HepG2 (cell line): ENCODE measurements around the gene S100P. TPM values are rescaled to one million over a fixed set of nuclear protein-coding genes. Genes with fewer than 3 reads are reported as not detected.

ENCODE experiments used
- ARNT2 ChIP-seq: sonication (generic); formaldehyde crosslinking; IDR thresholded peaks from 2 replicates; pipeline ENCODE4 v1.8.0; 2022; ENCODE audit warnings: mild to moderate bottlenecking, low read depth, missing genetic modification reagents, moderate library complexity
- BORCS8-MEF2B ChIP-seq: sonication (generic); formaldehyde crosslinking; IDR thresholded peaks from 2 replicates; pipeline ENCODE4 v1.8.0; 2022; ENCODE audit warnings: mild to moderate bottlenecking, missing genetic modification reagents
- CCDC6 ChIP-seq: sonication (generic); formaldehyde crosslinking; IDR thresholded peaks from 2 replicates; pipeline ENCODE4 v1.8.1; 2022; ENCODE audit warnings: mild to moderate bottlenecking, missing genetic modification reagents, moderate library complexity
- CREM ChIP-seq, 2 experiments: sonication (generic) in 1 of 2; formaldehyde crosslinking in 1 of 2; IDR thresholded peaks; 2 replicates each; pipeline versions ENCODE4 v1.4.0 to v1.6.1; 2016 to 2020; ENCODE audit warnings: antibody characterized with exemption in 1 of 2, mild to moderate bottlenecking in 1 of 2, missing genetic modification reagents in 1 of 2
- HOXA9 ChIP-seq: sonication (generic); formaldehyde crosslinking; IDR thresholded peaks from 2 replicates; pipeline ENCODE4 v1.8.1; 2022; ENCODE audit warnings: missing genetic modification reagents, mild to moderate bottlenecking, moderate library complexity, borderline replicate concordance
- MTF2 ChIP-seq: sonication (generic); formaldehyde crosslinking; IDR thresholded peaks from 2 replicates; pipeline ENCODE4 v1.5.0; 2020; ENCODE audit warnings: missing genetic modification reagents, borderline replicate concordance
- NFATC3 ChIP-seq: sonication (generic); formaldehyde crosslinking; IDR thresholded peaks from 2 replicates; pipeline ENCODE4 v1.5.1; 2020; ENCODE audit warnings: mild to moderate bottlenecking, missing genetic modification reagents
- NFE2L1 ChIP-seq: sonication (generic); formaldehyde crosslinking; IDR thresholded peaks from 2 replicates; pipeline ENCODE4 v1.4.0; 2020; ENCODE audit warnings: missing genetic modification reagents, mild to moderate bottlenecking, borderline replicate concordance
- NR2F1 ChIP-seq, 2 experiments: fragments of 450-650 bp in 1 of 2; formaldehyde crosslinking in 1 of 2; IDR thresholded peaks; 2 replicates each; pipeline versions ENCODE4 v1.5.0 to v1.6.1; 2016 to 2020; ENCODE audit warnings: mild to moderate bottlenecking in 1 of 2, missing compliant biosample characterization in 1 of 2, missing genetic modification reagents in 1 of 2, moderate library complexity in 1 of 2
- PRPF4 ChIP-seq: fragments of 200-400 bp; formaldehyde crosslinking; IDR thresholded peaks from 2 replicates; pipeline ENCODE4 v1.6.1; 2016; ENCODE audit warnings: low read length, low read depth; ENCODE audit not compliant: poor library complexity, severe bottlenecking
- SAFB2 ChIP-seq: sonication (generic); formaldehyde crosslinking; IDR thresholded peaks from 2 replicates; pipeline ENCODE4 v1.5.1; 2020; ENCODE audit warnings: missing genetic modification reagents, low read depth, mild to moderate bottlenecking, borderline replicate concordance
- SCMH1 ChIP-seq: sonication (generic); formaldehyde crosslinking; IDR thresholded peaks from 2 replicates; pipeline ENCODE4 v1.9.0; 2021; ENCODE audit warnings: missing genetic modification reagents, mild to moderate bottlenecking, borderline replicate concordance
- SMAD9 ChIP-seq: sonication (generic); formaldehyde crosslinking; IDR thresholded peaks from 2 replicates; pipeline ENCODE4 v1.5.1; 2020; ENCODE audit warnings: mild to moderate bottlenecking, missing genetic modification reagents
- SMARCE1 ChIP-seq: fragments of 450-650 bp; IDR thresholded peaks from 2 replicates; pipeline ENCODE4 v1.6.1; 2017; ENCODE audit warnings: borderline replicate concordance
- U2AF1 ChIP-seq: fragments of 200-400 bp; formaldehyde crosslinking; optimal IDR thresholded peaks from 2 replicates; pipeline ENCODE3; 2017; ENCODE audit warnings: mild to moderate bottlenecking, low read depth, low read length
- ZBTB7A ChIP-seq: sonication (generic); formaldehyde crosslinking; IDR thresholded peaks from 2 replicates; pipeline ENCODE4 v1.8.0; 2022; ENCODE audit warnings: mild to moderate bottlenecking, missing genetic modification reagents
- ZNF232 ChIP-seq: sonication (generic); formaldehyde crosslinking; IDR thresholded peaks from 2 replicates; pipeline ENCODE4 v1.4.0; 2020; ENCODE audit warnings: missing genetic modification reagents, borderline replicate concordance
- ZNF510 ChIP-seq: sonication (generic); formaldehyde crosslinking; IDR thresholded peaks from 2 replicates; pipeline ENCODE4 v1.4.0; 2020; ENCODE audit warnings: low read depth, mild to moderate bottlenecking, missing genetic modification reagents
- ZNF598 ChIP-seq: sonication (generic); formaldehyde crosslinking; IDR thresholded peaks from 2 replicates; pipeline ENCODE4 v1.5.1; 2020; ENCODE audit warnings: mild to moderate bottlenecking, missing genetic modification reagents, borderline replicate concordance
- ZNF713 ChIP-seq: sonication (generic); formaldehyde crosslinking; IDR thresholded peaks from 2 replicates; pipeline ENCODE4 v1.4.0; 2020; ENCODE audit warnings: mild to moderate bottlenecking, missing genetic modification reagents
- ZNF761 ChIP-seq: sonication (generic); formaldehyde crosslinking; conservative IDR thresholded peaks from 2 replicates; pipeline ENCODE4 v1.4.0; 2020; ENCODE audit warnings: mild to moderate bottlenecking, missing genetic modification reagents
- polyA plus RNA-seq, 8 experiments: library from polyadenylated mRNA; depleted of rRNA in 3 of 8; stranded (reverse) in 7 of 8; unstranded in 1 of 8; fragments of >200 nt; fragmentation: Illumina TruSeq in 4 of 8; extraction: Trizol in 4 of 8; gene quantifications; 2 replicates each; pipeline versions ENCODE4 v1.2.1 to v1.2.3, GENCODE V29; 2011 to 2016; ENCODE audit warnings: low read depth in 4 of 8, missing spikeins in 1 of 8, mixed read lengths in 1 of 8; ENCODE audit not compliant: insufficient read depth in 1 of 8
- total RNA-seq, 5 experiments: library from RNA; depleted of rRNA; stranded (reverse); fragments of >200 nt; fragmentation: Illumina TruSeq; extraction: Trizol; gene quantifications; 2 replicates each; pipeline ENCODE4 v1.2.3, GENCODE V29; 2016; ENCODE audit warnings: low read depth in 1 of 5
- TF ChIP-seq, protein P1 (sequence below): sonication (generic); formaldehyde crosslinking; IDR thresholded peaks from 2 replicates; pipeline ENCODE4 v1.5.0; 2020; ENCODE audit warnings: missing genetic modification reagents
- TF ChIP-seq, protein P2 (sequence below): sonication (generic); formaldehyde crosslinking; IDR thresholded peaks from 2 replicates; pipeline ENCODE4 v1.8.0; 2022; ENCODE audit warnings: missing genetic modification reagents, mild to moderate bottlenecking, moderate library complexity, borderline replicate concordance
- TF ChIP-seq, protein P3 (sequence below): sonication (generic); formaldehyde crosslinking; IDR thresholded peaks from 2 replicates; pipeline ENCODE4 v1.4.0; 2020; ENCODE audit warnings: missing genetic modification reagents

The S100P gene
- total and polyA plus RNA-seq, 2 of the 13 experiments (the other 11 are each of a cell fraction or from before 2014, with no cell fraction given): 278 to 1,649 TPM

- TF ChIP-seq, protein P1, sequence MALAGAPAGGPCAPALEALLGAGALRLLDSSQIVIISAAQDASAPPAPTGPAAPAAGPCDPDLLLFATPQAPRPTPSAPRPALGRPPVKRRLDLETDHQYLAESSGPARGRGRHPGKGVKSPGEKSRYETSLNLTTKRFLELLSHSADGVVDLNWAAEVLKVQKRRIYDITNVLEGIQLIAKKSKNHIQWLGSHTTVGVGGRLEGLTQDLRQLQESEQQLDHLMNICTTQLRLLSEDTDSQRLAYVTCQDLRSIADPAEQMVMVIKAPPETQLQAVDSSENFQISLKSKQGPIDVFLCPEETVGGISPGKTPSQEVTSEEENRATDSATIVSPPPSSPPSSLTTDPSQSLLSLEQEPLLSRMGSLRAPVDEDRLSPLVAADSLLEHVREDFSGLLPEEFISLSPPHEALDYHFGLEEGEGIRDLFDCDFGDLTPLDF (CRISPR knock-in tag): no peak
- TF ChIP-seq ZNF232 (CRISPR knock-in tag) (no peak), PRPF4 (no peak), CCDC6 (CRISPR knock-in tag) (0 out of 2 replicates have a peak, but pooled peaks have one; percentile 18), BORCS8-MEF2B (CRISPR knock-in tag) (no peak), SMAD9 (CRISPR knock-in tag) (no peak), HOXA9 (no peak), ZNF598 (CRISPR knock-in tag) (0 out of 2 replicates have a peak, but pooled peaks have one; percentile 4), ZNF713 (CRISPR knock-in tag) (no peak), NR2F1 (CRISPR knock-in tag; IDR thresholded peaks at IDR 0.05) (no peak), SCMH1 (CRISPR knock-in tag) (no peak), NFATC3 (CRISPR knock-in tag) (no peak), SMARCE1 (no peak), ZNF510 (CRISPR knock-in tag) (no peak), CREM (IDR thresholded peaks at IDR 0.05) (no peak), CREM (CRISPR knock-in tag; IDR thresholded peaks at IDR 0.05) (no peak), ZBTB7A (CRISPR knock-in tag) (peak; percentile 64; the same call in 1 of the 2 replicates), ZNF761 (0 out of 2 replicates have a peak, but pooled peaks have one; percentile 28), NFE2L1 (CRISPR knock-in tag) (no peak), U2AF1 (peak; percentile 51), SAFB2 (CRISPR knock-in tag) (0 out of 2 replicates have a peak, but pooled peaks have one; percentile 73), ARNT2 (CRISPR knock-in tag) (0 out of 2 replicates have a peak, but pooled peaks have one; percentile 20), MTF2 (CRISPR knock-in tag) (no peak)
- TF ChIP-seq, protein P2, sequence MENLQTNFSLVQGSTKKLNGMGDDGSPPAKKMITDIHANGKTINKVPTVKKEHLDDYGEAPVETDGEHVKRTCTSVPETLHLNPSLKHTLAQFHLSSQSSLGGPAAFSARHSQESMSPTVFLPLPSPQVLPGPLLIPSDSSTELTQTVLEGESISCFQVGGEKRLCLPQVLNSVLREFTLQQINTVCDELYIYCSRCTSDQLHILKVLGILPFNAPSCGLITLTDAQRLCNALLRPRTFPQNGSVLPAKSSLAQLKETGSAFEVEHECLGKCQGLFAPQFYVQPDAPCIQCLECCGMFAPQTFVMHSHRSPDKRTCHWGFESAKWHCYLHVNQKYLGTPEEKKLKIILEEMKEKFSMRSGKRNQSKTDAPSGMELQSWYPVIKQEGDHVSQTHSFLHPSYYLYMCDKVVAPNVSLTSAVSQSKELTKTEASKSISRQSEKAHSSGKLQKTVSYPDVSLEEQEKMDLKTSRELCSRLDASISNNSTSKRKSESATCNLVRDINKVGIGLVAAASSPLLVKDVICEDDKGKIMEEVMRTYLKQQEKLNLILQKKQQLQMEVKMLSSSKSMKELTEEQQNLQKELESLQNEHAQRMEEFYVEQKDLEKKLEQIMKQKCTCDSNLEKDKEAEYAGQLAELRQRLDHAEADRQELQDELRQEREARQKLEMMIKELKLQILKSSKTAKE: no peak
- TF ChIP-seq, protein P3, sequence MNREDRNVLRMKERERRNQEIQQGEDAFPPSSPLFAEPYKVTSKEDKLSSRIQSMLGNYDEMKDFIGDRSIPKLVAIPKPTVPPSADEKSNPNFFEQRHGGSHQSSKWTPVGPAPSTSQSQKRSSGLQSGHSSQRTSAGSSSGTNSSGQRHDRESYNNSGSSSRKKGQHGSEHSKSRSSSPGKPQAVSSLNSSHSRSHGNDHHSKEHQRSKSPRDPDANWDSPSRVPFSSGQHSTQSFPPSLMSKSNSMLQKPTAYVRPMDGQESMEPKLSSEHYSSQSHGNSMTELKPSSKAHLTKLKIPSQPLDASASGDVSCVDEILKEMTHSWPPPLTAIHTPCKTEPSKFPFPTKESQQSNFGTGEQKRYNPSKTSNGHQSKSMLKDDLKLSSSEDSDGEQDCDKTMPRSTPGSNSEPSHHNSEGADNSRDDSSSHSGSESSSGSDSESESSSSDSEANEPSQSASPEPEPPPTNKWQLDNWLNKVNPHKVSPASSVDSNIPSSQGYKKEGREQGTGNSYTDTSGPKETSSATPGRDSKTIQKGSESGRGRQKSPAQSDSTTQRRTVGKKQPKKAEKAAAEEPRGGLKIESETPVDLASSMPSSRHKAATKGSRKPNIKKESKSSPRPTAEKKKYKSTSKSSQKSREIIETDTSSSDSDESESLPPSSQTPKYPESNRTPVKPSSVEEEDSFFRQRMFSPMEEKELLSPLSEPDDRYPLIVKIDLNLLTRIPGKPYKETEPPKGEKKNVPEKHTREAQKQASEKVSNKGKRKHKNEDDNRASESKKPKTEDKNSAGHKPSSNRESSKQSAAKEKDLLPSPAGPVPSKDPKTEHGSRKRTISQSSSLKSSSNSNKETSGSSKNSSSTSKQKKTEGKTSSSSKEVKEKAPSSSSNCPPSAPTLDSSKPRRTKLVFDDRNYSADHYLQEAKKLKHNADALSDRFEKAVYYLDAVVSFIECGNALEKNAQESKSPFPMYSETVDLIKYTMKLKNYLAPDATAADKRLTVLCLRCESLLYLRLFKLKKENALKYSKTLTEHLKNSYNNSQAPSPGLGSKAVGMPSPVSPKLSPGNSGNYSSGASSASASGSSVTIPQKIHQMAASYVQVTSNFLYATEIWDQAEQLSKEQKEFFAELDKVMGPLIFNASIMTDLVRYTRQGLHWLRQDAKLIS (CRISPR knock-in tag): peak; percentile 41; the same call in 1 of the 2 replicates
These were observed 4.1 kb upstream of the S100P start (continued) for GRCh38 chr4:6689506-6689960.
